C4-2B (cell line): ENCODE measurements around the gene ANKRA2.

Experiments used
- ZFX ChIP-seq: fragments of 450-650 bp; IDR thresholded peaks from 2 replicates; pipeline ENCODE4 v1.6.1; 2017
- TF ChIP-seq, protein P1 (sequence below): fragments of 450-650 bp; conservative IDR thresholded peaks from 2 replicates; pipeline ENCODE4 v1.5.1; 2017; ENCODE audit warnings: mild to moderate bottlenecking

DNA sequence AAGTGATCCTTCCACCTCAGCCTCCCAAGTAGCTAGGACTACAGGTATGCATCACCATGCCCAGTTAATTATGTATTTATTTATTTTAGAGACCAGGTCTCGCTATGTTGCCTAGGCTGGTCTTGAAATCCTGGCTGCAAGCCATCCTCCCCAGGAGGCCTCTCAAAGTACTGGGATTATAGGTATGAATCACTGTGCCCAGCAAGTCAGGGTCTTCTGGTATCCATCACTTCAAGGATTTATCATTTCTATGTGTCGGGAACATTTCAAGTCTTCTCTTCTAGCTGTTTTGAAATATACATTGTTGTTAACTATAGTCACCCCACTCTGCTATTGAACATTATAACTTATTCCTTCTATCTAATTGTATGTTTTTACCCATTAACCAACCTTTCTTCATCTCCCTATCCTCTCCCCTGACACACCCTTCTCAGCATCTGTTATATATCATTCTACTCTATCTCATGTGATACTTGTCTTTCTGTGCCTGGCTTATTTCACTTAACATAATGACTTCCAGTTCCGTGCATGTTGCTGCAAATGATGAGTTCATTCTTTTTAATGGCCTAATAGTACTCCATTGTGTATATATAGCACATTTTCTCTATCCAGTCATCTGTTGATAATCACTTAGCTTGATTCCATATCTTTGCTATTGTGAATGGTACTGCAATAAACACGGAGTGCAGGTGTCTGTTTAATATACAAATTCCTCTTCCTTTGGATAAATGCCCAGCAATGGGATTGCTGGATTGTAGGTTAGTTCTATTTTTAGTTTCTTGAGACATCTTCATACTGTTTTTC, 26.5 kb upstream of the ANKRA2 start:
- TF ChIP-seq, protein P1, sequence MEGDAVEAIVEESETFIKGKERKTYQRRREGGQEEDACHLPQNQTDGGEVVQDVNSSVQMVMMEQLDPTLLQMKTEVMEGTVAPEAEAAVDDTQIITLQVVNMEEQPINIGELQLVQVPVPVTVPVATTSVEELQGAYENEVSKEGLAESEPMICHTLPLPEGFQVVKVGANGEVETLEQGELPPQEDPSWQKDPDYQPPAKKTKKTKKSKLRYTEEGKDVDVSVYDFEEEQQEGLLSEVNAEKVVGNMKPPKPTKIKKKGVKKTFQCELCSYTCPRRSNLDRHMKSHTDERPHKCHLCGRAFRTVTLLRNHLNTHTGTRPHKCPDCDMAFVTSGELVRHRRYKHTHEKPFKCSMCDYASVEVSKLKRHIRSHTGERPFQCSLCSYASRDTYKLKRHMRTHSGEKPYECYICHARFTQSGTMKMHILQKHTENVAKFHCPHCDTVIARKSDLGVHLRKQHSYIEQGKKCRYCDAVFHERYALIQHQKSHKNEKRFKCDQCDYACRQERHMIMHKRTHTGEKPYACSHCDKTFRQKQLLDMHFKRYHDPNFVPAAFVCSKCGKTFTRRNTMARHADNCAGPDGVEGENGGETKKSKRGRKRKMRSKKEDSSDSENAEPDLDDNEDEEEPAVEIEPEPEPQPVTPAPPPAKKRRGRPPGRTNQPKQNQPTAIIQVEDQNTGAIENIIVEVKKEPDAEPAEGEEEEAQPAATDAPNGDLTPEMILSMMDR: no peak
- TF ChIP-seq ZFX: no peak
